ENCODE results near the gene CD300LB.

Gene CD300LB

DNA sequence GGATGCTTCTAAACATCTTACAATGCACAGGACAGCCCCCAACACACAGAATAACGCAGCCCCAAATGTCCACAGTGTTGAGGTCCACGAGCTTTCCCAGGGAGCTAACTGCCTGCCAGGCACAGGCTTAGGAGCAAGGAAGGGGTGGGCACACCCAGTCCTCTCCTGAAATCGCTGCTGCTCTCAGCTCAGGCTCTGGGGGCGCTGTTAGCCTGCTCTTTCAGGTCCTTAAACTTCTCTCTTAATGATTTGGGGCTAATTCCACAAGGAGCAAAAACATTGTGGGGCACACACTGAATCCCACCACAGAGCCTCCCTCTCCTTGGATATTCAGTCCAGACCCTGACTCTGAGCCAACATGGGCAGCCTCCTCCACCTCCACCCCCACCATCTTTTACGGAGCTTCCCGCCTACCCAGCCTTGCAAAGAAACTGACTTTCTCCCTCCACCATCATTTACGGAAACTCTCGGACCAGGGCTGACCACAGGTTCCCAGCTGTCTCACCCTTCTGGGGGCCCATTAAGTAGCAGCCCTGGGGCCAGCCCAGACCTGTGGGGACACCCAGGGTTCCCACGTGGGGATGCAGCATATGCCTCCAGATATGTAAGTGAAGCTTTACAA is 35.0 kb upstream of the CD300LB start:
- Histone ChIP-seq H3K27me3 (ENCODE audit: control insufficient read depth, low read length) (no peaks in the 10 kb centered on the region; the same call in 1 of the 2 replicates), H3K4me2 (ENCODE audit: low read length) (no peak overlapping the region), H3K9me2 (replicated peaks; ENCODE audit: control insufficient read depth, low read length) (no peaks in the 10 kb centered on the region), H4K20me1 (ENCODE audit: control insufficient read depth, insufficient read depth, low read depth, low read length) (no peaks in the 10 kb centered on the region), H3F3A (ENCODE audit: control insufficient read depth, insufficient read depth) (no peaks in the 10 kb centered on the region), H3K79me2 (ENCODE audit: control insufficient read depth, low read length) (no peaks in the 10 kb centered on the region), H3K9me3 (ENCODE audit: control insufficient read depth, insufficient read depth, low read length) (no peaks in the 10 kb centered on the region), H3K36me3 (ENCODE audit: control insufficient read depth, low read length) (no peaks in the 10 kb centered on the region), H3K4me1 (ENCODE audit: control insufficient read depth, low read length) (no peaks in the 10 kb centered on the region), H3K4me3 (ENCODE audit: low read length) (no peak overlapping the region), H3K27ac (ENCODE audit: low read depth, low read length) (no peak overlapping the region)
- TF ChIP-seq EZH2phosphoT487 (IDR thresholded peaks at IDR 0.05; ENCODE audit: borderline replicate concordance, low read length), result no peak
- TF ChIP-seq, protein P1, sequence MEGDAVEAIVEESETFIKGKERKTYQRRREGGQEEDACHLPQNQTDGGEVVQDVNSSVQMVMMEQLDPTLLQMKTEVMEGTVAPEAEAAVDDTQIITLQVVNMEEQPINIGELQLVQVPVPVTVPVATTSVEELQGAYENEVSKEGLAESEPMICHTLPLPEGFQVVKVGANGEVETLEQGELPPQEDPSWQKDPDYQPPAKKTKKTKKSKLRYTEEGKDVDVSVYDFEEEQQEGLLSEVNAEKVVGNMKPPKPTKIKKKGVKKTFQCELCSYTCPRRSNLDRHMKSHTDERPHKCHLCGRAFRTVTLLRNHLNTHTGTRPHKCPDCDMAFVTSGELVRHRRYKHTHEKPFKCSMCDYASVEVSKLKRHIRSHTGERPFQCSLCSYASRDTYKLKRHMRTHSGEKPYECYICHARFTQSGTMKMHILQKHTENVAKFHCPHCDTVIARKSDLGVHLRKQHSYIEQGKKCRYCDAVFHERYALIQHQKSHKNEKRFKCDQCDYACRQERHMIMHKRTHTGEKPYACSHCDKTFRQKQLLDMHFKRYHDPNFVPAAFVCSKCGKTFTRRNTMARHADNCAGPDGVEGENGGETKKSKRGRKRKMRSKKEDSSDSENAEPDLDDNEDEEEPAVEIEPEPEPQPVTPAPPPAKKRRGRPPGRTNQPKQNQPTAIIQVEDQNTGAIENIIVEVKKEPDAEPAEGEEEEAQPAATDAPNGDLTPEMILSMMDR (IDR thresholded peaks at IDR 0.05; ENCODE audit: low read depth, low read length, poor library complexity, severe bottlenecking), result peak; percentile 77

DNA sequence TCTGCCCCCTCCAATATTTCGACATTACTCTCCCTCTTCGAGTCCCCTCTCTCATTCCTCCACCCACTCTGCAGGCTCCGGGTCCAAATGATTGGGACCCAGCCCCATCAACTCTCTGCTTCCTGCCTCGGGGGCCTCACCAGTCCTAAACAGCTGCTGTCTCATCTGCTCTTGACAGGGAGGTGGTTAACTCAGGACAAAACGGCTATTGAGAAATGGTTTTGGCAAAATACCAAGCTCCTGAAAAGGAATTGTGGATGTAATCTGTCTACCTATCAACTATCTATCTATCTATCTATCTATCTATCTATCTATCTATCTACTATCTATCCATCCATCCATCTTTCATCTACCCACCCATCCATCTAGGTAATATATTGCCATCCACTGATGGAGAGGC is 33.9 kb upstream of the CD300LB start:
- Histone ChIP-seq H3K36me3 (ENCODE audit: control insufficient read depth, low read length) (no peaks in the 10 kb centered on the region), H3K27me3 (ENCODE audit: control insufficient read depth, low read length) (no peaks in the 10 kb centered on the region), H3K9me3 (ENCODE audit: control insufficient read depth, insufficient read depth, low read length) (no peaks in the 10 kb centered on the region), H3K4me3 (ENCODE audit: low read length) (no peak overlapping the region), H4K20me1 (ENCODE audit: control insufficient read depth, insufficient read depth, low read depth, low read length) (no peaks in the 10 kb centered on the region), H3K4me1 (ENCODE audit: control insufficient read depth, low read length) (no peaks in the 10 kb centered on the region), H3K9me2 (replicated peaks; ENCODE audit: control insufficient read depth, low read length) (no peaks in the 10 kb centered on the region), H3K79me2 (ENCODE audit: control insufficient read depth, low read length) (no peaks in the 10 kb centered on the region), H3F3A (ENCODE audit: control insufficient read depth, insufficient read depth) (no peaks in the 10 kb centered on the region), H3K27ac (ENCODE audit: low read depth, low read length) (no peak overlapping the region), H3K4me2 (ENCODE audit: low read length) (no peak overlapping the region)
- TF ChIP-seq, protein P1 (IDR thresholded peaks at IDR 0.05; ENCODE audit: low read depth, low read length, poor library complexity, severe bottlenecking), result no peak
- no peak for TF ChIP-seq EZH2phosphoT487 (IDR thresholded peaks at IDR 0.05; ENCODE audit: borderline replicate concordance, low read length)

DNA sequence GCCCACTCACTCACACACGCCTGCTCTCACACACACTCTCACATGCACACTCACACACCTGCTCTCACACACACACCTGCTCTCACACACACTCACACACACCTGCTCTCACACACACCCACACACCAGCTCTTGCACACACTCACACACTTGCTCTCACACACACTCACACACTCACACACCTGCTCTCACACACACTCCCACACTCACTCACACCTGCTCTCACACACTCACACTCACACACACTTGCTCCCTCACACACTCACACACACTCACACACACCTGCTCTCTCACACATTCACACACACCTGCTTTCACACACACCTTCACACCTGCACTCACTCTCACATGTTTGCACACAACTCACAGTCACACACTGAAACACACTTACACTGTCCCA is 32.1 kb upstream of the CD300LB start:
- Histone ChIP-seq H3K27me3 (ENCODE audit: control insufficient read depth, low read length) (no peaks in the 10 kb centered on the region), H3K9me3 (ENCODE audit: control insufficient read depth, insufficient read depth, low read length) (no peaks in the 10 kb centered on the region), H3K79me2 (ENCODE audit: control insufficient read depth, low read length) (no peaks in the 10 kb centered on the region), H3K27ac (ENCODE audit: low read depth, low read length) (no peak overlapping the region), H3K4me1 (ENCODE audit: control insufficient read depth, low read length) (no peaks in the 10 kb centered on the region), H4K20me1 (ENCODE audit: control insufficient read depth, insufficient read depth, low read depth, low read length) (no peaks in the 10 kb centered on the region), H3K9me2 (replicated peaks; ENCODE audit: control insufficient read depth, low read length) (no peaks in the 10 kb centered on the region), H3K4me2 (ENCODE audit: low read length) (no peak overlapping the region), H3K36me3 (ENCODE audit: control insufficient read depth, low read length) (no peaks in the 10 kb centered on the region), H3F3A (ENCODE audit: control insufficient read depth, insufficient read depth) (no peaks in the 10 kb centered on the region), H3K4me3 (ENCODE audit: low read length) (no peak overlapping the region)
- no peak for TF ChIP-seq EZH2phosphoT487 (IDR thresholded peaks at IDR 0.05; ENCODE audit: borderline replicate concordance, low read length)
- TF ChIP-seq, protein P1 (IDR thresholded peaks at IDR 0.05; ENCODE audit: low read depth, low read length, poor library complexity, severe bottlenecking), result no peak

Data from DOHH2 (cell line).